Nephron (organoid): ENCODE data around the gene CARD11.

Experiments
- H3K27ac Mint-ChIP-seq, 3 experiments: 2 replicates each; pipeline ENCODE4 v1.8.0; 2020; ENCODE audit warnings: mixed read lengths in 3 of 3, mild to moderate bottlenecking in 2 of 3, moderate library complexity in 1 of 3
- H3K27me3 Mint-ChIP-seq: 2 replicates; pipeline ENCODE4 v1.8.0; 2021; ENCODE audit warnings: low read depth, mild to moderate bottlenecking, moderate library complexity, mixed read lengths
- H3K36me3 Mint-ChIP-seq: 2 replicates; pipeline ENCODE4 v1.8.0; 2020; ENCODE audit warnings: low read depth, mixed read lengths
- H3K4me1 Mint-ChIP-seq: 2 replicates; pipeline ENCODE4 v1.8.0; 2020; ENCODE audit warnings: mixed read lengths
- H3K4me3 Mint-ChIP-seq, 3 experiments: 2 replicates each; pipeline ENCODE4 v1.8.0; 2020; ENCODE audit warnings: mild to moderate bottlenecking in 3 of 3, mixed read lengths in 3 of 3, moderate library complexity in 2 of 3
- H3K9me3 Mint-ChIP-seq: 2 replicates; pipeline ENCODE4 v1.8.0; 2020; ENCODE audit warnings: mixed read lengths
- CTCF ChIP-seq, 3 experiments: fragments of 200-600 bp; sonication (generic); IDR thresholded peaks; one replicate each; pipeline ENCODE4 v1.5.0; 2021; ENCODE audit warnings: antibody characterized with exemption in 3 of 3; ENCODE audit not compliant: unreplicated experiment in 3 of 3

Gene CARD11

DNA sequence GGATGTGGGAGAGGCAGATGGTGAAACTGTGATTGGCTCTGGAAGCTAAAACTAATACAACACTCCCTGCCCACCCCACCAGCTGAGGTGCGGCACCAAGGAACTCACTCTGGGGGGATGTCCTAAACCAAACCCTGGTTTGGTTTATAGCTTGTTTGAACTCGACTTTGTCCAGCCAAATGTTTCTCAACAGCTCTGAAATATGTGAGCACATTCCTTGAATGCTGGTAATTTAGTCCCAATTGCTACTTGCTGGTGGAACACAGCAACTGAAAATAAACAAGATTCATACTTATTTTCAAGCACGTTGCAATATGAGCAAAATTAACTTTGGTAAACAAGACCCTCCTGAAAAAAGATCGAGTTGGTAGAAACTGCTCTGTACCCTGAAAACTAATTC is 39.7 kb upstream of the CARD11 start:
- Mint-ChIP-seq H3K4me3 (no peak overlapping the region), H3K9me3 (peaks cover 6% of the 10 kb centered on the region), H3K27ac (no peak overlapping the region), H3K4me1 (no peaks in the 10 kb centered on the region), H3K36me3 (no peaks in the 10 kb centered on the region), H3K27me3 (peaks cover 15% of the 10 kb centered on the region)
- TF ChIP-seq CTCF (IDR thresholded peaks at IDR 0.05; ENCODE audit: unreplicated experiment in 3 of 3), result no peak

GRCh38 chr7:3082831-3083230 is 39.2 kb upstream of the CARD11 start:
- TF ChIP-seq CTCF (IDR thresholded peaks at IDR 0.05; ENCODE audit: unreplicated experiment in 3 of 3), result no peak
- H3K4me3 Mint-ChIP-seq, result no peak overlapping the region
- H3K27ac Mint-ChIP-seq, result no peak overlapping the region
- peaks cover 15% of the 10 kb centered on the region for H3K27me3 Mint-ChIP-seq
- peaks cover 6% of the 10 kb centered on the region for H3K9me3 Mint-ChIP-seq
- H3K36me3 Mint-ChIP-seq, result no peaks in the 10 kb centered on the region
- H3K4me1 Mint-ChIP-seq, result no peaks in the 10 kb centered on the region

DNA sequence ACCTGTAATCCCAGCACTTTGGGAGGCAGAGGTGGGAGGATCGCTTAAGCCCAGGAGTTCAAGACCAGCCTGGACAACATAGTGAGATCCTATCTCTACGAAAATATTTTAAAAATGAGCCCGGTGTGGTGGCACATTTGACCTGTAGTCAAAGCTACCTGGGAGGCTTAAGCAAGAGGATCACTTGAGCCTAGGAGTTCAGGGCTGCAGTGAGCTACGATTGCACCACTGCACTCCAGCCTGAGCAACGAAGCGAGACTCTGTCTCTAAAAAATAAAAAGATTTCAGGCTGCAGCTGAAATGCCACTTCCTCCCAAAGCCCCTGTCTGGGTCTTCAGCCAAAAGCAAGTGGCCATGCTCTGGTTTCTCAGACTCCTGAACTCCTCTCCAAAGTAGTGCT is 38.7 kb upstream of the CARD11 start:
- no peak overlapping the region for H3K4me3 Mint-ChIP-seq

GRCh38 chr7:3080106-3080505 is 36.4 kb upstream of the CARD11 start:
- H3K27ac Mint-ChIP-seq, result no peak overlapping the region
- H3K9me3 Mint-ChIP-seq, result peaks cover 9% of the 10 kb centered on the region
- H3K4me3 Mint-ChIP-seq, result no peak overlapping the region
- peaks cover 11% of the 10 kb centered on the region for H3K27me3 Mint-ChIP-seq
- H3K4me1 Mint-ChIP-seq, result no peaks in the 10 kb centered on the region
- H3K36me3 Mint-ChIP-seq, result no peaks in the 10 kb centered on the region
- no peak for TF ChIP-seq CTCF (IDR thresholded peaks at IDR 0.05; ENCODE audit: unreplicated experiment in 3 of 3)

More for the DNA sequence above, 38.7 kb upstream of the CARD11 start:
- Mint-ChIP-seq H3K36me3 (no peaks in the 10 kb centered on the region), H3K4me1 (no peaks in the 10 kb centered on the region), H3K27me3 (peaks cover 13% of the 10 kb centered on the region), H3K27ac (no peak overlapping the region), H3K9me3 (peaks cover 6% of the 10 kb centered on the region)
- TF ChIP-seq CTCF (IDR thresholded peaks at IDR 0.05; ENCODE audit: unreplicated experiment in 3 of 3), result no peak

DNA sequence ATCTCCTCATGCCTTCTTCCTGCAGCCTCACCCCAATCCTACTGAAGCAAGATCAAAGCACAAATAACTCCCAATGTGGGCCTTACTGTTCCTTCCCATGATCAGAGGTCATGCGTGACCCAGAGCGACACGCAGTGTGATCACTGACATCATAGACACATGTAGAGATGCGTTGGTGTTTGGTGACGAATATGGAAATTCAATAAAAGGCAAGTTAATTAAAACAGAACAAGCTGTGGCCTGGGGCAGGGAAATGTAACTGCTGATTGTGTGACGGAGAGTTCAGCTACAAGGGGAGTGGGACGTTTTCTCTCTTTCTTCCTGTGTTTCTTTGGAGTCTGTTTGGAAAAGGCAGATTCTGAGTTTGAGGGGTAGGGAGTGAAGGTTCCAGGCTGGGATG is 34.8 kb upstream of the CARD11 start:
- TF ChIP-seq CTCF (IDR thresholded peaks at IDR 0.05; ENCODE audit: unreplicated experiment in 3 of 3), result no peak
- H3K36me3 Mint-ChIP-seq, result no peaks in the 10 kb centered on the region
- peaks cover 15% of the 10 kb centered on the region for H3K27me3 Mint-ChIP-seq
- H3K4me3 Mint-ChIP-seq, result no peak overlapping the region
- no peak overlapping the region for H3K27ac Mint-ChIP-seq
- peaks cover 8% of the 10 kb centered on the region for H3K9me3 Mint-ChIP-seq
- no peaks in the 10 kb centered on the region for H3K4me1 Mint-ChIP-seq

- H3K36me3 Mint-ChIP-seq, result no peaks in the 10 kb centered on the region
- no peak for TF ChIP-seq CTCF (IDR thresholded peaks at IDR 0.05; ENCODE audit: unreplicated experiment in 3 of 3)
Observed at GRCh38 chr7:3076700-3077099, 33.0 kb upstream of the CARD11 start.

More at GRCh38 chr7:3076700-3077099, 33.0 kb upstream of the CARD11 start:
- no peak overlapping the region for H3K27ac Mint-ChIP-seq
- peaks cover 8% of the 10 kb centered on the region for H3K9me3 Mint-ChIP-seq
- no peaks in the 10 kb centered on the region for H3K4me1 Mint-ChIP-seq
- H3K4me3 Mint-ChIP-seq, result no peak overlapping the region
- H3K27me3 Mint-ChIP-seq, result peaks cover 14% of the 10 kb centered on the region
